Cerebellar nuclear complex (tissue), 1 donor: ENCODE data around the gene TMTC2.

Experiments used
- DNase-seq, 2 experiments: peaks; one replicate each; lab custom pipeline; 2025; lab: John Stamatoyannopoulos, UW

The TMTC2 gene

DNA sequence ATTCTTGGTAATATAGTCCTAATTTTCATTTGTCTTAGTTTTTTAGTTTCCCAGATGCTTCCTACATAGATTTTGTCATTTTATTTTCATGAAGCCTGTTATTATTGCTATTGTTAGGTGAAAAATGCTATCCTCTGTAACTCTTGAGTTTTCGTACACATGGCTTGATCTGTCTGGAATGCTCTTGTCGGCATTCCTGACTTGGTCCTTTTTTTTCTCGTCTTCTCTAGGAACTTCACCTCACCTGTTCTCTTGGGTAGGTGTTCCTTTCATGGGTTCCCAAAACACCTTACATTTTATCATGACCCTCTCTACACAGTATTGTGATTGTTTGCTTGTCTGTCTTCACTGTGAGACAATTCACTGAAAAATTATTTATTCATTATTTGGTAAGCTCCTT is 267.4 kb downstream of the TMTC2 start:
- no peak for DNase-seq

DNA sequence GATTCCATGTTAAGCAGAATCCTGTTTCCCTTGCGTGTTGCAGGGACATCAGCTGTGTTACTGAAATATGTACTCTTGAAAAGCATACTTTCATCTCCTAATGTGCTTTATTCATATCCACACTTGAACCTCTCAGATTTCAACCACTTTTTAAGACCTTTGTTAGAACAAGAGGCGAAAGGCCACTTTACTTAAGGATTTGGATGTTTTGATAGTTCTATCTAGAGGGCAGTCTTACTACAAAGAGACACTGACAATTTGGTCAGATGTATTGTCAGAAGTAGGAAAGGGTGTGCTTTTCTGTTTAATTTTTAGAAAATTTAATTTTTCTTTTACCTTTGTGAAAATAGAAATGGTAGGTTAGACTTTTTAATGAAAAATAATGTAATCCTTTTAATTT is 267.9 kb downstream of the TMTC2 start:
- DNase-seq: no peak

DNA sequence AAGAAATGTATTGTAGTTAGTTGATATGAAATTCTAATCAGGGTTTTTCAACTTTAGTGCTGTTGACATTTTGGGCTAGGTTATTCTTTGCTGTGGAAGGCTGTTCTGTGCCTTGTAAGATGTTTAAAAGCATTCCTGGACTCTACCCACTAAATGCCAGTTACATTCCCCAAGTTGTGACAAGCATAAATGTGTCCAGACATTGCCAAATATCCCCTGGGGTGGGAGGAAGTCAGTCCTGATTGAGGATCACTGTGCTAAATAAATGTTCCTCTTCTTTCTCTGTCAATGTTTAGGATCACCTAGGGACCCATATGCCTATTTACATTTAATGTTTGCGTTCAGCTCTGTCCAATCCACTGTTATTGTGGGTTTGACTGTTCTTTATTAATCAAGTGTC is 268.3 kb downstream of the TMTC2 start:
- DNase-seq: no peak

DNA sequence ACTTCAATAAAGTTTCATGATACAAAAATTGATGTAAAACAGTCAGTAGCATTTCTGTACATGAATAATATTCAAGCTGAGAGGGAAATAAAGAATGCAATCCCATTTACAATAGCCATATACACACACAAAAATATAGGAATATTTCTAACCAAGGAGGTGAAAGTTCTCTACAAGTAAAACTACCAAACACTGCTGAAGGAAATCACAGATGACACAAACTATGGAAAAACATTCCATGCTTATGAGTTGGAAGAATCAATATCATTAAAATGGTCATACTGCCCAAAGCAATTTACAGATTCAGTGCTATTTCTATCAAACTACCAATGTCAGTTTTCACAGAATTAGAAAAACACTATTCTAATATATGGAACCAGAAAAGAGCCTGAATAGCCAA is 272.3 kb downstream of the TMTC2 start:
- no peak for DNase-seq

DNA sequence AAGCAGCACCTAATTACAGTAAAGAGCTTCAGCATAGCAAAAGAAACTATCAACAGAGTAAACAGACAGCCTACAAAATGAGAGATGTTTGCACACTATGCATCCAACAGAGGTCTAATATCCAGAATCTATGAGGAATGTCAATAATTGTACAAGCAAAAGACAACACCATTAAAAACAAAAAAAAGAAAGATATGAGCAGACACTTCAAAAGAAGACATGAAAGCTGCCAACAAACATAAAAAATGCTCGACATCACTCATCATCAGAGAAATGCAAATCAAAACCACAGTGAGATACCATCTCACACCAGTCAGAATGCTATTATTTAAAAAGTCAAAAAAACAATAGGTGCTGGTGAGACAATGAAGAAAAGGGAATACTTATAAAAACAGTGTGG is 273.1 kb downstream of the TMTC2 start:
- DNase-seq: no peak

DNA sequence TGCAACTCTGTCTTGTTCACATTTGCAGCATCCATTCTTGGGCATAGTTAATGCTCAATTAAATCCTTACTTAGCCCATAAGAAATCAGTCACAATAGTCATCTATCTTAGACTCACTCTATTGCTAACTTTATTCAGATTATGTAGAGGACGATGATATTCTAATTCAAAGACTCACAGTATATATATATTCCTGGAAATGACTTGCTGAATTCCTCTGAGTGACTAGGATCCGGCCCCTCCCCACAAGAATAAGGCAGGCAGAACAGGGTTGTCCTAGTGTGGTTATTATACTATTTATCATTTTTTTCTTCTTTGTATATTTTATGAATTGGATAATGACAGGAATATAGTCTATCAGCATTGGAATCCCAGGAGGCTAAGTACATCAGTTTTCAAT is 275.1 kb downstream of the TMTC2 start:
- DNase-seq: no peak

DNA sequence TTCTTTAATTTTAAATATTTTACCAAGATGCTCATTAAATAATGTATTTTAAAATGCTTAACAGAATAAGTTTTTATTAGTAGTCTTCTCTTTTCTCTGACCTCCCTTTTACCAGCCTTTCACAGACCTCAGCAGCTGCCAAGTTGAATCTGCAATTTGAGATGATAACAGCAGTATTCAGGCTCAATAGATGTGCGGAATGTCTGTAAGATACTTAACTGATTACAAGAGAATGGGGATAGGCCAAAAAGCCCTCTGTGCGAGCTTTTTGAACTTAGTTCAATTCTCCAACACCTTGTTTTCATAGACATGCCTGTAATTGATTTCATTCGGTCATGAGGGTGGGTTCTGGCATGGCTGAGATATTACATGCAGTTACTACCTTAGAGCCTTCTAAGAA is 277.2 kb downstream of the TMTC2 start:
- DNase-seq: no peak

DNA sequence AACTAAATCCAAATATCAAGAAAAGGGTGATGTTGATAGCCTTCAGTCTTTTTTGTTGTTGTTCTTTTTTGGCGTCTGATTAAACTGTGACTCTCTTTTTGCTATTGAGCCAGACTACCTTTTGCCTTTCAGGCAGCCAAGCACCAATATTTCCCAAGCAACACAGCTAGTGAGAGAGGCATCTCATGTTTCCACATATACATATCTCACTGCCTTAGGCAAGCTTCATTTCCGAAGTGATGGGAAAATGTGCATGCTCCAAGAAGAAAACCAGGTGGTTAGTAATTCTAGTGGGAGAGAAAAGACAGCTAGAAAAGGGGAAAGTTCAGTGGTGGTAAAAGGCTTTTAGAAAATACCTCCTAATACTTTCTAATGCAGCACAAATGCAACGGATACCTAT is 277.7 kb downstream of the TMTC2 start:
- no peak for DNase-seq

DNA sequence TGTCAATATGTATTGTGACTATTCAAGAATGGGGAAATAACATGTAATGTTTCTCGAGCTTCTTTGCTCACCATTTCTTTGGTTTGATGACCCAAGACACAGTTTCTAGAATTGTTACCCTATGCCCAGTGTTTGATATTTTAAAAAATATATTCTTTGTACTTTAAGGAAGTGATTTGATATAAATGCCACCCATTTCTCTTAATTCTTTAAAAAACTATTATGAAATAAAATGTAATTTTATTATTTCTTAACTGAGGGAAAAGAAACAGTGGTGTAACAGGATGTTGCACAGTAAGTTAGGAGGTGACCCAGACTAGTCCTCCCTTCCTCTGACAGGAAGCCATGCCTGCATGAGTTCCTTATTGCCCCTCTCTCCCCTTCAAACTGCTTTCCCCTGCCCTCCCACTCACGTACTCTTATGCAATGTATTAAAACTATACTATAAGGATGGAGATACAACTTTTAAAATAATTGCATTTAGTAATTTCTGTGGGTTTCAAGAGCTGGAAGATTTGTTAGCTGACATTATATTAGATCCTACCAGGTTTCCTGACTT is 279.4 kb downstream of the TMTC2 start:
- DNase-seq: no peak

DNA sequence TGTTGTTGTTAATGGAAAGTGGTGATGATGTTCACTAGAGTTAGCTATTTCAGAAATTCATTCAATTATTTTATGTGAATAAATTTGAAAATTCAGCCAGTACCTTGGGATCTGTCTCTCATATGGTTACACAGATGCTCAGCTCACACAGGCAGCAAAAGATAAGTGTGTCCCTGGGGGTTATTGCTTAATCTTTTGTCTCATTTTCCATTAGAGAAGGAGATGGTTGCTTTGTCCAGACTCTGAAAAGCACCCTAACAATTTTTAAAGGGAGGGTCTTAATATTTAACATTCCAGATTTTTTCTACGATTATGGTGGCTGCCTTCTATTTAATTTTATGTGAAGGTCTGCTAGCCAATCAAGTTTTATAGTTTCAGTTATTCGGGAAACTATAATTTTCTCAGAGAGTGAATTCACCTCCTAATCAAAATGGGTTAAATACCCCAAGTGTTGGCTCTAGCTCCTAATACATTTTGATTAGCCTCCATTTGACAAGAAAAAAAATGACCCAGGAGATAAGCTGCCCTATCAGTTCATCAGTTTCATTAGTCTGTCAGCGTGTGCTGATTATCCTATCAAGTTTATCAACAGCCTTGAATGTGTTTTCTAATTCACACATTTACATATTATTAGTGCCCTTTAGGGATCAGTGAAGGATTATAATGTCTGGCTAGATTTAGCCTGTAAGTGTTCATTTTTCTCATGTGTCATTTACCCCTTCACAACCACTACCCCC is 282.1 kb downstream of the TMTC2 start:
- DNase-seq: no peak

DNA sequence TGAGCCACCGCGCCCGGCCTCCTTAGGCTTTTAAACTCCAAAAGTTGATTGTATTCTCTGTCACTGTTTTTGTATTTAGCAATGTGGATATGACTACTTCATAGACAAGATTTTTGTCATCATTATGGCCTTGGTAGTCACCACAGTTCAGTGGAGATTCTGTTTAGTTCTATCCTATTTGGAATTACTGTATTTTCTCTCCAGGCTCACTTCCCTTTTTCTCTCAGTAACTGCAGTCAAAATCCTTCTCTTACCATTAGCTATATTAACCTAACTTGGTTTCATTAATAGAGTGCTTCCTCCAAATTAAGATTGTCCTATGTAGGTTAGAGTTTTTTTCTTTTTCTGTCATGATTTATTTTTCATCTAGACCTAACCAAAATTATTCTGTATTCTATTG is 283.9 kb downstream of the TMTC2 start:
- DNase-seq: no peak

DNA sequence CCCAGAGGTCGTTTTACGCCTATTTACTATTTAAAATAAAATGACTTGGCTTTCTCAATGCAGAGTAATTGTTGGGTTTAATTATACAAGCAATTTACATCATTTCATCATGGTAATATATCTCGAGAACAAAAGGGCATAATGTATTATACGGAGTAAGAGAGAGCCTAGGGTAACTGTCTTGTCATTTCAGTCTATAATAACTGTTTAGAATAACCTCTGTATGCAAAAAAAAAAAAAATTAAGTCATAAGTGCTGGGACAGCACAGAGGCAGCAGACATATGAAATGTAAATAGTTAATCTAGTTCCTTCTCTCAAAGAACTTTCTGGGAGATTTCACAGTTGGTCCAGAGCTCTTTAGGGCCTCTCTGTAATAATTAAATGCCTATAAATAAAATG is 284.9 kb downstream of the TMTC2 start:
- no peak for DNase-seq

DNA sequence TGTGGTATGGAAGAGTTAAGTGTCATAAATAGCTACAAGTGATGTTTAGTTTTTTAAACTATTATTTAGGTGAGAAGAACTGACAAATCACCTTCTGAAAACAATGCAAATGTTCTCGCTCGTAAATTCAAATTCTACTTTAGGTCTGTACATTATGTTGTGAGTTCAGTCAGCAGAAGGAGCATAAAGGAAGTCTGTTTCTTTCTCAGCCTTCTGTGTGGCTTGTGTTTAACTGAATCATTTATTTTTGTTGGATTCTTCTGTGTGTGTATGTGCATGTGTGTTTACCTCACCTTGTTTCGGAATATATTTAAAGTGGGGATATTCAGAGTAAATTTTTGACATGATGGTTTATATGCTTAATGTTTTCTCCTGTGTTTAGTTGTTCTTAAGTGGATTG is 285.9 kb downstream of the TMTC2 start:
- DNase-seq: no peak

DNA sequence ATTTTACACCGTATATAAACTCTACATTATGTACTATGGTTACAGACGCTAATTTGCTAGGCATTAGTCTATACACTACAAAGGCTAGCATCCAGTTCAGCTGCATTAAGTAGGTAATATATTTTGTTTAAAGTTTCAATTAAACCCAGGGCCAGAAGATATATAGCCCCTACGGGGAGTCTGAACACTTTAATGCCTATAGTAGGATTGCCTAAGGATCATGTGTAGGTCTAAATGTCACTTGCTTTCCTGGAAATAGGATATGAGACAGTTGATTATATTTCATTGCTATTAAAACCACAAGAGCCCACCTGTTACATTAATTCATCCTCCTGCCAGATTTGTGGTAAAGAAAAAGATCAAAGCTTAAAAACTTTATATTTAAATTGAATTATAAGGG is 286.9 kb downstream of the TMTC2 start:
- DNase-seq: no peak

DNA sequence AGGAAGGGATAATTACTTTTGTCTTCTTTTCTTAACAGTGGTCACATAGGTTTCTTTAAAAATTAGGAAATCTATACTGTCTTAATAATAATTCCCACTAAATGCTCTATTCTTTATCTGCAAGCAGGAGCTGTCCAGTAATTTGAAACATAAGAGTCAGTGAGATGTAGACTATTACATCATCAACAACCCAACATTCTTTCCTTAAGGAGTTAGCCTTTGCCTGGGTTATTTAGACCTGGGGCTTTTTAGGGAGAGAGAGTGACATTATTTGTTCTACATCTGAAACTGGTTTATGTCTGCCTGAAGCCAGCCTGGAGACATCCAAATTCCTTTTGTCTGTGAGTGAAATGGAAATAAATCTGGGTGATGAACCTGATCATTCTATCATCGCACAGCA is 294.4 kb downstream of the TMTC2 start:
- no peak for DNase-seq

DNA sequence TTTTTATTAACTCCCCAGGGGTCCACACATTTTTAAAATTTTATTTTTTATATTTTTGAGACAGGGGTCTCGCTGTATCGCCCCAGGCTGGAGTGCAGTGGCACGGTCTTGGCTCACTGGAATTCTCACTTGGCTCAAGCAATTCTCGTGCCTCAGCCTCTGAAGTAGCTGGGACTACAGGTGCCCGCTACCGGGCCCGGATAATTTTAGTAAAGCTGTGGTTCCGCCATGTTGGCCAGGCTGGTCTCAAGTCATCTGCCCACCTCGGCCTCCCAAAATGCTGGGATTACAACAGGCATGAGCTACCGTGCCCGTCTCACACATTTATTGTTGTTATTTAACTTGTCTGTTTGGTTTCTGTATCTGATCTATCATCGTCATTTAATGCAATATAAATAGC is 307.4 kb downstream of the TMTC2 start:
- no peak for DNase-seq

DNA sequence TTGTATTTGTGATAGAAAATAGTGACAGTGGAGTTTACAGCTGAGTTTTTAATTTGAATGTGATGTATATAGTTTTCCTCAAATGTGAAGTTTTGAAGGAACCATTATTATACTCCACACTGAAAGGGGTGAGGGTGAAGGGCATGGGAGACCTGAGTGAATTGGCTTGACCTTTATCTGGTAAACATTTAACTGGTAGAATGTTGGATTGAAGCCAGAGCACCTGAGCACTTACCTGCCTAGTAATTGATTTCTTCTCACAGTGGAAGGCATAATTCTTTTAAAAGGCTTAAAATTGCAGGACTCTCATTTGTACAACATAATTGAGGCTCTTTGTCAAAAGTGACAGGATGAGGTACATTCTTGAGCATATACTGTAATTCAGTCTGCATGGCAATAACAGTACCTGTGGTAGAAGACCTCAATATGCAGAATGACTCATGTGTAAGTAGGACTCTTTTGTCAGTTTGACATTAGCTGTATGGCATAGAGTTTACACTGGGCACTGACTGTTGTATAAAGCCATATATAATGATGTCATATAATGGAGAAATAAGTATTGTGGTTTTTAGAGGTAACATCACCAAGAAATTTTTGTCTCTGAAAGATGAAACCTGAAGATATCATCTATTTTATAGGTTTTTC is 309.6 kb downstream of the TMTC2 start:
- no peak for DNase-seq

DNA sequence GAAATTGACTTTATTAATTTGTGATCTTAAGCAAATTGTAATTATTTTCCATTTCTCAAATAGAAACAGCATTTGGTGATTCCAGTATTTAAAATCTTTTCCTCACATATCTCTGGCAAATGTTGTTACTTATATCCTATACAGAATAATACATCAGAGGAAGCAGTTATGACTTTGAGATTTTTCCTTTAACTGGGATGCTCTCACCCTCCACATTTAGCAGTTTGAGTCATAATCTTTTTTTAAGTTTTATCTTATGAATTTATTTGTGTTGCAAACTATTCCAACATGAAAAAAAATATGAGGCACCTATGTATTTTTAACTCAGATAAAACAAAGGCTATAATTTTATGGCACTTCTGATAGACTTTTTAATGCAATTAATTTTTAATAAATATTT is 311.8 kb downstream of the TMTC2 start:
- no peak for DNase-seq

DNA sequence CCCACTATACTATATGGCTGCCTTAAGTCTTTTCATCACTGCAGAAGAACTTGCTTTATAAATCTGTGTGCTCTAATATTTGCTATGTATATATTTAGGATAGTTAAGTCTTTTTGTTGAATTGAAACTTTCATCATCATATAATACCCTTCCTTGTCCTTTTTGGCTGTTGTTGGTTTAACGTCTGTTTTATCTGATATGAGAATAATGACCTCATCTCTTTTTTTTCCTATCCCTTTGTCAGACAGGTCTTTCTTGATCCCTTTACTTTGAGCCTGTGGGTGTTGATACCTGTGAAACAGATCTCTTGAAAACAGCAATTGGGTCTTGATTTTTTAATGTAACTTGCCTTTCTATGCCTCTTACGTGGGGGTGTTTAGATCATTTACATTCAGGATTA is 316.3 kb downstream of the TMTC2 start:
- no peak for DNase-seq

DNA sequence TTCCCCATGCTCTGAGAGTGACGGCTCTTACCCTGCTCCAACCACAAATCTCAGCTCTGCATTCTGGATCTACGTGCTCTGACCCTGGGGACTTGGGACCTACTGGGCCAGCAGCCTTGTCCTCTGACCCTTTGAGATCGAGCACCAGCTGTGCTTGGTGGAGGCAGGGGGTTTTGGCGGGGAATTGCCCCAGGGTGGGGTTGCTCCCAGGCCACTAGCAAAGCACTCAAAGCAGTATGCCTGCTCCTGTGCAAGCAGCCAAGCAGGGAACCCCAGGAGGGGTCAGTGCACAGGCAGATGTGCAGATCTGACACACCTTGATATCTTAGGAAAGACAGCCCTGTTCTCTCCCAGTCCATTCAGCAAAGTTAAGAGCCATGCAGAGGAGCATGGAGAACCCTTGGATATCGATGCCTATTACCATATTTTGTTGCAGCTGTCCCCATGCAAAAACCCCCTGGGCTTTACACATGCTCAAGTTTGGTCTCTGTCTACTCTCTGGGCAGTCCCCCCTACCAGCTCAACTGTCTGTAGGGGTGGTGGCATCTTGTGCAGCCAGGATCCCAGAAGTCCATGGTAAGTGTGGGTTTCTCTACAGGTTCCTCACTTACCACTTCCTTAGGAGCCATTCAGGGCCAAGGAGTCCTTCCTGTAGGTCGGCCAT is 319.0 kb downstream of the TMTC2 start:
- no peak for DNase-seq

DNA sequence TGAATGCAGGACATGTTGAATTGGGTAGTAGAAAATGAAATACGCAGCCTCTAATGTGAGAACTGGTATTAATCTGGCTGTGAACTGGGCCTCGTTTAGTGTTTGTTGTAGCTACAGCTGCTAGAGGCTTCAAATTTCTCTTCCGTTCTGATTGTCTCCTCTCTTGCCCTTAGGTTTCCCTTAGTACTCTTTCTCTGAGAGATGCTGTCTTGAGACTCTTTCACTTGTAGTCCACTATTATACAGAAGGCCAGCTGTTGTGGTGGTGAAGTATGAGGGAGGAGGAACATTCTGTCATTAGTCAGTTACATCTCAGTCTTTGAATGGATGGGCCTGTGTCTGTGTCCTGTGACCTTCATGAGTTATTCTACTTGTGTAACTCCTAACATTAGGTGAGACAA is 322.0 kb downstream of the TMTC2 start:
- no peak for DNase-seq

DNA sequence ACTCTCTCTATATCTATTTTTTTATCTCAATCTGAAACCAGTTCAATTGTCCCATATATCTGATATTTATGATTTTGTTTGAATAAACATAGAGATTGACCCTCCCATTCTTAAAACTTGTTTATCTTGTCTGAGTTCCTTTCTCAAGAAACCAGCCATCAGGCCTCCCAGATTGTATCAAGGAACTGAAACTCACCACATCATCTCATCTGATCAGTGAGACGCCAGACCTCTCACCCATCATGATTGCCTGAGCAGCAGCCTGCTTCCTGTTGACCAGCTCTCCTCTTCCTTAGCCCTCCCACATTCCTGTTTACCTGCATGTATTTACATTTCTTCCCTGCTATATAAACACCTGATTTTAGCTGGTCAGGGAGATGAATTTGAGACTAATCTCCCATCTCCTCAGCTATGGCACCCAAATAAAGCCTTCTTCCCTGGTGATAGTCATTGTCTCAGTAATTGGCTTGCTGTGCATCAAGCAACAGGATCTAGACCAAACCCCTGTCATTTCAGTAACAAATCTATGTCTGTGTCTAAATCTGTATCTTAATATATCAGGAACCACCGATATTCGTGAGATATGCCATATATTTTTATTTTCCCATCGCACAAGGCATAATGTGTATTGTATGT is 323.6 kb downstream of the TMTC2 start:
- DNase-seq: no peak
